Type B pancreatic cell (in vitro differentiated cells): ENCODE results near the gene CHD6. TPM values are rescaled to one million over a fixed set of nuclear protein-coding genes. Genes with fewer than 3 reads are reported as not detected.

ENCODE experiments used
- DNase-seq: peaks from one replicate; pipeline ENCODE4 v3.0.0; 2021; ENCODE audit warnings: mixed read lengths; ENCODE audit not compliant: unreplicated experiment; ENCODE audit errors: extremely low spot score
- H3K27ac Mint-ChIP-seq: 2 replicates; pipeline ENCODE4 v1.8.0; 2021; ENCODE audit warnings: mild to moderate bottlenecking, mixed read lengths
- H3K27me3 Mint-ChIP-seq: 2 replicates; pipeline ENCODE4 v1.8.0; 2021; ENCODE audit warnings: mixed read lengths
- H3K36me3 Mint-ChIP-seq: 2 replicates; pipeline ENCODE4 v1.8.0; 2021; ENCODE audit warnings: mixed read lengths
- H3K4me1 Mint-ChIP-seq: one replicate; pipeline ENCODE4 v1.8.0; 2021; ENCODE audit warnings: mixed read lengths; ENCODE audit not compliant: unreplicated experiment
- H3K4me3 Mint-ChIP-seq: 2 replicates; pipeline ENCODE4 v1.8.0; 2021; ENCODE audit warnings: mild to moderate bottlenecking, mixed read lengths
- H3K9me3 Mint-ChIP-seq: 2 replicates; pipeline ENCODE4 v1.8.0; 2021; ENCODE audit warnings: mixed read lengths
- CTCF ChIP-seq: fragments of 200-600 bp; sonication (generic); conservative IDR thresholded peaks from 2 replicates; pipeline ENCODE4 v1.5.0; 2021; ENCODE audit warnings: antibody characterized with exemption, mild to moderate bottlenecking
- total RNA-seq: library from RNA; stranded (reverse); gene quantifications from 2 replicates; pipeline ENCODE4 v1.2.1, GENCODE V29; 2021; ENCODE audit warnings: low replicate concordance

CHD6 gene
- total RNA-seq, 1 donor from 2014 or later = 72.6 TPM

- no peak for DNase-seq
- no peak overlapping the region for H3K4me3 Mint-ChIP-seq
- H3K9me3 Mint-ChIP-seq = peaks cover 4% of the 10 kb centered on the region
- TF ChIP-seq CTCF = no peak
- H3K27me3 Mint-ChIP-seq = no peaks in the 10 kb centered on the region
- peaks cover 15% of the 10 kb centered on the region for H3K36me3 Mint-ChIP-seq
- no peak overlapping the region for H3K27ac Mint-ChIP-seq
- H3K4me1 Mint-ChIP-seq = peaks cover 22% of the 10 kb centered on the region
These were observed 37.8 kb downstream of the CHD6 start for GRCh38 chr20:41580350-41580749.

- TF ChIP-seq CTCF = no peak
- peaks cover 31% of the 10 kb centered on the region for H3K4me1 Mint-ChIP-seq
- H3K27me3 Mint-ChIP-seq = no peaks in the 10 kb centered on the region
- no peak for DNase-seq
- H3K36me3 Mint-ChIP-seq = peaks cover 9% of the 10 kb centered on the region
- peaks cover 6% of the 10 kb centered on the region for H3K9me3 Mint-ChIP-seq
- no peak overlapping the region for H3K27ac Mint-ChIP-seq
- no peak overlapping the region for H3K4me3 Mint-ChIP-seq
These were observed 40.8 kb downstream of the CHD6 start for GRCh38 chr20:41577129-41578009.

- DNase-seq = no peak
- Mint-ChIP-seq H3K4me1 (peaks cover 42% of the 10 kb centered on the region), H3K36me3 (peaks cover 4% of the 10 kb centered on the region), H3K27me3 (no peaks in the 10 kb centered on the region), H3K27ac (no peak overlapping the region), H3K9me3 (peaks cover 6% of the 10 kb centered on the region), H3K4me3 (no peak overlapping the region)
- no peak for TF ChIP-seq CTCF
These were observed 42.8 kb downstream of the CHD6 start for GRCh38 chr20:41575412-41575811.

GRCh38 chr20:41574802-41575389, 43.3 kb downstream of the CHD6 start:
- Mint-ChIP-seq H3K4me3 (no peak overlapping the region), H3K36me3 (peaks cover 4% of the 10 kb centered on the region), H3K27me3 (no peaks in the 10 kb centered on the region), H3K27ac (no peak overlapping the region), H3K9me3 (peaks cover 6% of the 10 kb centered on the region), H3K4me1 (peaks cover 42% of the 10 kb centered on the region)
- no peak for TF ChIP-seq CTCF
- DNase-seq = no peak

- no peak for DNase-seq
- Mint-ChIP-seq H3K27me3 (no peaks in the 10 kb centered on the region), H3K9me3 (peaks cover 6% of the 10 kb centered on the region), H3K36me3 (peaks cover 4% of the 10 kb centered on the region), H3K4me1 (peaks cover 43% of the 10 kb centered on the region), H3K27ac (no peak overlapping the region), H3K4me3 (no peak overlapping the region)
- TF ChIP-seq CTCF = no peak
These were observed 44.2 kb downstream of the CHD6 start for GRCh38 chr20:41573955-41574354.
